Measurements from ENCODE around the gene NEK8. TPM values are rescaled to one million over a fixed set of nuclear protein-coding genes. Genes with fewer than 3 reads are reported as not detected.

NEK8 gene
- total and polyA plus RNA-seq, 8 donors = 2.5 to 9.7 (median 4.4) TPM

DNA sequence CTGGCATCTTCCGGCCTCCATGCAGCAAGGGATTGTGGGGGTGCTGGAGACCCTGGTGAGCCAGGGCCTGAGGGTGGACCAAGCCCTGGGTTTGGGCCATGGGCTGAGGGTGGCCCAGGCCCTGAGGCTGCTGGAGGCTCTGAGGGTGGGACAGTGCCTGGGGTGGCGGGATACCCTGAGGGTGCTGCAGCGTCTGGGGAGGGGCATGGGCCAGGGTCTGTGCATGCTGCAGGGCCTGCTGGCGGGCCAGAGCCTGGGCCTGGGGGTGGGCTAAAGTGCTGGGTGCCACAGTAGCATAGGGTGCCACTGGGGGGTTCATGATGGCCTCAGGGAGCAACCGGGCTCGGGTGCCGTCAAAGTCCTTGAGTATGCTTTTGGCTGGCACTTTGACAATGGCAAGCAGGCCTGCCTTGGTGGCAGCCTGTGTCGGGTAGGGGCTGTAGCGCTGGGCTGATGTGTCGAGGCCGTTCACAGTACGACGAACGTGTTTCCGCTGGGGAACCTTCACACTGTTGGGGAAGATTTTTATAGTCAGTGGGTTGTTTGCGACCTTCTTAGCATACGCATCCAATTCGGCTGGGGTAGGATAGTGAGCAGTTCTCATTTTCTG, 30.8 kb downstream of the NEK8 start:
- Histone ChIP-seq H3K4me1 (no peaks in the 10 kb centered on the region), H3K27me3 (no peaks in the 10 kb centered on the region), H3K4me3 (no peak overlapping the region), H3K9me3 (no peaks in the 10 kb centered on the region), H3K27ac (no peak overlapping the region), H3K36me3 (peaks cover 0 to 17% (median 6%) of the 10 kb centered on the region in 3 donors)
- WGBS, 2 donors = 90 to 91% methylated on average over 18 of the region's 18 CpGs
- DNase-seq (peak in 1 of 6 donors; percentile 72), FAIRE-seq (no peak), ATAC-seq (no peak)
- TF ChIP-seq, protein P1, sequence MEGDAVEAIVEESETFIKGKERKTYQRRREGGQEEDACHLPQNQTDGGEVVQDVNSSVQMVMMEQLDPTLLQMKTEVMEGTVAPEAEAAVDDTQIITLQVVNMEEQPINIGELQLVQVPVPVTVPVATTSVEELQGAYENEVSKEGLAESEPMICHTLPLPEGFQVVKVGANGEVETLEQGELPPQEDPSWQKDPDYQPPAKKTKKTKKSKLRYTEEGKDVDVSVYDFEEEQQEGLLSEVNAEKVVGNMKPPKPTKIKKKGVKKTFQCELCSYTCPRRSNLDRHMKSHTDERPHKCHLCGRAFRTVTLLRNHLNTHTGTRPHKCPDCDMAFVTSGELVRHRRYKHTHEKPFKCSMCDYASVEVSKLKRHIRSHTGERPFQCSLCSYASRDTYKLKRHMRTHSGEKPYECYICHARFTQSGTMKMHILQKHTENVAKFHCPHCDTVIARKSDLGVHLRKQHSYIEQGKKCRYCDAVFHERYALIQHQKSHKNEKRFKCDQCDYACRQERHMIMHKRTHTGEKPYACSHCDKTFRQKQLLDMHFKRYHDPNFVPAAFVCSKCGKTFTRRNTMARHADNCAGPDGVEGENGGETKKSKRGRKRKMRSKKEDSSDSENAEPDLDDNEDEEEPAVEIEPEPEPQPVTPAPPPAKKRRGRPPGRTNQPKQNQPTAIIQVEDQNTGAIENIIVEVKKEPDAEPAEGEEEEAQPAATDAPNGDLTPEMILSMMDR (IDR thresholded peaks at IDR 0.05) = no peak
- intact Hi-C loops (cut with DNase I) = loop anchor here in 1 of 3 donors (5.0 kb wide), 1 partner anchor 37 kb away; no protein-coding TSS in a partner anchor

DNA sequence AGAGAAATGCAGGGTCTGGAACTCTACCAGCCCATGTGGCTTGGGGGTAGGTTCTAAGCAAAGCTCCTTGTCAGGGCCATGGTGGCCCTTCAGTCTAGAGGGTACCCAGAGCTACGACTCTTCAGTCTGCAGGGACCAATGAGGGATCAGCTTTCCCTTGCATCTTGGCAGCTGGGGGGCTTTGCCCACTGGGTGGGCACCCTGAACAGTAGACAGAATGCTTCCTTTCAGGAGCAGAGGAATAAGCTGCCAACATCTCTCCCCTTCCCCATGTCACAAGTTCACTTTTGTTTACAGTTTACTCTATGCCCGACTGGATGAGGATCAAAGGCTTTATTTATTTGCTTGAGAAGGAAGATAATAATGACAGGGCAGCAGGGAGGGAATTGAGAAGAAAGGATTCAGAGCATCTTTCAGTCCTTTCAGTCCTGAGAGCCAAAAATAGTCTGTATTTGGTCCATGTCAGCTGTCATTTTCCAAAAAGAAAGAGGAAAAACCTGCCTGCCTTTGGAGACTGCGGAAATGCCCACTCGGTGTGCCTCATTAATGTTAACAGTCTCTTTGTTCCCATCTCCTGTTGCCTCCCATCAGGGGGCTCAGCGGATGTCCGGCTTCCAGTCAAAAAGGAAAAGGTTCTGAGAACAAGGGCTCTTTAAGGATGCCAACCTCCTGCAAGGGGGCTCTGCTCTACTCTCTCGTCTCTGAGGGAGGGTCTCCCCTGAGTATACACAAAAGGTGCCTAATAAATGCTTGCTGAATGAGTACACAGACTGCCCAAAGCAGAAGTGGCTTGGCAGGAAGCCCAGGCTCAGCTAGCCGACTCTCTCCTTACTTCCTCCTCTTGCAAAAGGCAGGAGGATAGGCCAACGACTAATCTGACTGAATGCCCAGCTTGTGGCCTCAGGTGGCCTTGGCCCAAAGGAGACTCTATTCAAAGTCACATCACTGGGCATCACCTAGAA, 32.3 kb downstream of the NEK8 start:
- no peaks in the 10 kb centered on the region for H3K4me1 ChIP-seq
- no peaks in the 10 kb centered on the region for H3K9me3 ChIP-seq
- H3K27ac ChIP-seq = peak overlapping the region in 1 of 4 donors; percentile 12
- no peak overlapping the region for H3K4me3 ChIP-seq
- no peak for FAIRE-seq
- H3K36me3 ChIP-seq = peaks cover 0 to 17% (median 6%) of the 10 kb centered on the region in 3 donors
- TF ChIP-seq, protein P1 (IDR thresholded peaks at IDR 0.05) = no peak
- intact Hi-C loops (cut with DNase I) = loop anchor here in 1 of 3 donors (10.0 kb wide), 1 partner anchor 144 kb away; the partner anchor contains the start of gene DHRS13
- 42 to 45% methylated on average over 9 of the region's 9 CpGs for WGBS, 2 donors
- peak; percentile 48 to 78 (median 66) for DNase-seq
- ATAC-seq = peak; percentile 46 to 83 (median 72)
- no peaks in the 10 kb centered on the region for H3K27me3 ChIP-seq

DNA sequence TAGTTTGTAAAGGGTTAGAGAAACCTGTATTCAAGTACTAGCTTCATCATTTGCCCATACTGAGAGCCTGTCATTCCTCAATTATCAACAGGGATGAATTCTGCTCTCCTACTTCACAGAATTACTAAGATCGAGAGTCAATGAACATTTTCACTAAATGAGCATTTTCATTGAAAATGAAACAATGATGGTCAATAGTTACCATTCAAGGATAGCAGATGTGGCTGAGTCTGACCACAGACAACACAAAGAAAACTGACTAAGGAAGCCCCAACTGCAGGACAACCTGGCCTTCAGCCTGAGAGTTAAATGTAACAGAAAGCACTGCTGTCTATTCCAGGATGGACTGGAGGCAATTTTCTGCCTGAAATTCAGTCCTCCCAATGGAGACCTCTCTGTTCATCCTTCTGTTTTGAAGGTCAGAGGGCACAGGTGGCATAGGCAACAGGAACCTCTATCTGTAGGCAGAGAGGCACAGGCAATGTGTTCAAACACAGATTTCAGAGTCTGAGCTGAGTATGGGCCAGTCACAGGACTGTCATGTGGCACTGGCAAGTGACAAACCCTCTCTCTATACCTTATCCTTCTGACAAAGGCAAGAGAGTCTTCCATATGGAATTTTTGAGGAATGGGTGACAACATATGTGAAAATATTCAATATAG, 34.7 kb downstream of the NEK8 start:
- H3K4me1 ChIP-seq = no peaks in the 10 kb centered on the region
- DNase-seq (no peak), FAIRE-seq (no peak), ATAC-seq (peak in 3 of 4 donors; percentile 5 to 16 (median 6))
- intact Hi-C loops (cut with DNase I) = loop anchor here in 1 of 3 donors (10.0 kb wide), 1 partner anchor 142 kb away; the partner anchor contains the start of gene DHRS13
- H3K36me3 ChIP-seq = peaks cover 0 to 12% (median 5%) of the 10 kb centered on the region in 3 donors
- H3K9me3 ChIP-seq = no peaks in the 10 kb centered on the region
- TF ChIP-seq, protein P1 (IDR thresholded peaks at IDR 0.05) = no peak
- no peaks in the 10 kb centered on the region for H3K27me3 ChIP-seq
- H3K27ac ChIP-seq = no peak overlapping the region
- 79 to 86% methylated on average over 1 of the region's 1 CpG for WGBS, 2 donors
- H3K4me3 ChIP-seq = no peak overlapping the region

DNA sequence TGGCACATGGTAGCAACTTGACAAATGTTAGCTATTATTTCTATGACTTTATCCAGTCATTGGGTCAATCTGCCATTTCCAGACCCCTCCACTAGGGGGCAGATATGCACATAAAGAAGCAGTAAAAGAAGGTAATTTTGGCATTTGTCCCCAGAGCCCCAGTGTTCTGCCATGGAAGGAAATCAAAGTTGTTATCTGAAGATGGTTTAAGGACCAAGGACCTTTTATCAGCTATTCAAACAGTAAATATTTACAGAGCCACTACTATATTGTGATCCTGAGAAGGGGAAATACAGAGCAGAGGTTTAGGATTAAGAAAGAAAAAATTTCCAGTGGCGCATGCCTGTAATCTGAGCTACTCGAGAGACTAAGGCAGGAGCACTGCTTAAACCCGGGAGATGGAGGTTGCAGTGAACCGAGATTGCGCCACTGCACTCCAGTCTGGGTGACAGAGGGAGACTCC, 35.2 kb downstream of the NEK8 start:
- H3K27ac ChIP-seq = no peak overlapping the region
- FAIRE-seq (no peak), ATAC-seq (peak; percentile 68 to 82 (median 77)), DNase-seq (peak in 5 of 6 donors; percentile 66 to 80 (median 77))
- intact Hi-C loops (cut with DNase I) = loop anchor here in 1 of 3 donors (10.0 kb wide), 1 partner anchor 141 kb away; the partner anchor contains the start of gene DHRS13
- no peaks in the 10 kb centered on the region for H3K4me1 ChIP-seq
- TF ChIP-seq, protein P1 (IDR thresholded peaks at IDR 0.05) = peak; percentile 69 to 92 (median 80)
- no peaks in the 10 kb centered on the region for H3K9me3 ChIP-seq
- 45 to 46% methylated on average over 5 of the region's 5 CpGs for WGBS, 2 donors
- no peaks in the 10 kb centered on the region for H3K27me3 ChIP-seq
- H3K36me3 ChIP-seq = peaks cover 0 to 7% (median 0%) of the 10 kb centered on the region in 3 donors
- no peak overlapping the region for H3K4me3 ChIP-seq
